GM13977 (cell line): ENCODE data around the gene RHBDD1.

Experiments used
- DNase-seq: peaks from one replicate; pipeline ENCODE4 v3.0.0; 2012; ENCODE audit warnings: low spot score
- in situ Hi-C: fragments of 300-500 bp; cut with MboI; formaldehyde crosslinking; loops from one replicate; pipeline ENCODE4 v1.12.0; 2022; ENCODE audit warnings: low sequenced_read_pairs, low pct_unique_long_range_greater_than_20kb, mixed read lengths, inconsistent platforms; ENCODE audit not compliant: unreplicated experiment
- TF ChIP-seq, protein P1 (sequence below): IDR thresholded peaks from 2 replicates; pipeline ENCODE4 v1.5.1; 2012; ENCODE audit warnings: mild to moderate bottlenecking, control low read depth; ENCODE audit not compliant: insufficient read depth; ENCODE audit errors: extremely low read depth, missing control alignments

Gene RHBDD1

DNA sequence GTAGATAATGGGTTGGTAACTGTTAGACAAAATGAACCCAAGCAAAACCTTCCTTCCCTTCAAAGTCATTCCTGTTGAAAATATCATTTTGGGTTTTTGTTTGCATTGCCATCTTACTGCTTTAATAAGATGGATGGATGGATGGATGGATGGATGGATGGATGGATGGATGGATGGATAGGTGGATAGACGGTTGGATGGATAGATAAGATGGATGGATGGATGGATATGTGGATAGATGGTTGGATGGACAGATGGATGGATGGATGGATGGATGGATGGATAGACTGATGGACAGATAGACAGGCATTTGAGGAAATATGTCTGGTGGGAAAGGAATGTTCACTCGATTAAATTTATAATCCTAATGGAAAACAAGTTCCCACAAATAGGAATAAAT lies 194.9 kb downstream of the RHBDD1 start:
- in situ Hi-C loops = no loop called here
- TF ChIP-seq, protein P1, sequence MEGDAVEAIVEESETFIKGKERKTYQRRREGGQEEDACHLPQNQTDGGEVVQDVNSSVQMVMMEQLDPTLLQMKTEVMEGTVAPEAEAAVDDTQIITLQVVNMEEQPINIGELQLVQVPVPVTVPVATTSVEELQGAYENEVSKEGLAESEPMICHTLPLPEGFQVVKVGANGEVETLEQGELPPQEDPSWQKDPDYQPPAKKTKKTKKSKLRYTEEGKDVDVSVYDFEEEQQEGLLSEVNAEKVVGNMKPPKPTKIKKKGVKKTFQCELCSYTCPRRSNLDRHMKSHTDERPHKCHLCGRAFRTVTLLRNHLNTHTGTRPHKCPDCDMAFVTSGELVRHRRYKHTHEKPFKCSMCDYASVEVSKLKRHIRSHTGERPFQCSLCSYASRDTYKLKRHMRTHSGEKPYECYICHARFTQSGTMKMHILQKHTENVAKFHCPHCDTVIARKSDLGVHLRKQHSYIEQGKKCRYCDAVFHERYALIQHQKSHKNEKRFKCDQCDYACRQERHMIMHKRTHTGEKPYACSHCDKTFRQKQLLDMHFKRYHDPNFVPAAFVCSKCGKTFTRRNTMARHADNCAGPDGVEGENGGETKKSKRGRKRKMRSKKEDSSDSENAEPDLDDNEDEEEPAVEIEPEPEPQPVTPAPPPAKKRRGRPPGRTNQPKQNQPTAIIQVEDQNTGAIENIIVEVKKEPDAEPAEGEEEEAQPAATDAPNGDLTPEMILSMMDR = no peak
- no peak for DNase-seq

DNA sequence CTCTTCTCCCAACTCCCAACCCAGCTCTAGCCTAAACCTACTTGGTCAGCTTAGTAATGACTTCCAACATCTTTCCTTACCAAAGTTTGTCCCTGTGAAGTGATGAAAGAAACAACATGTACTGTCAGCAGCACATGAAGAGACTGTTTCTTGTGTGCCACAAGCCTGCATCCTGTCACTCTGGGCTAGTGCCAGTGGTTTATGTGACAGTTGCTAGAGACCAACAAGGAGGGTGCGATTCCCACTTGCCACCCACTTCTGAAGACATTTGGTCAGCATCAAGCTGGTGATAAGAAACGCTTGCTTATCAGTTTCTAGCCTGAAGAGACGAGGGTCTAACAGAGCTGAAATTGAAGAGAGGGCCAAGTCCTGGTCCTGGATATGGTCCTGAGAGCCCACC lies 195.5 kb downstream of the RHBDD1 start:
- TF ChIP-seq, protein P1 = no peak
- in situ Hi-C loops = no loop called here
- no peak for DNase-seq

DNA sequence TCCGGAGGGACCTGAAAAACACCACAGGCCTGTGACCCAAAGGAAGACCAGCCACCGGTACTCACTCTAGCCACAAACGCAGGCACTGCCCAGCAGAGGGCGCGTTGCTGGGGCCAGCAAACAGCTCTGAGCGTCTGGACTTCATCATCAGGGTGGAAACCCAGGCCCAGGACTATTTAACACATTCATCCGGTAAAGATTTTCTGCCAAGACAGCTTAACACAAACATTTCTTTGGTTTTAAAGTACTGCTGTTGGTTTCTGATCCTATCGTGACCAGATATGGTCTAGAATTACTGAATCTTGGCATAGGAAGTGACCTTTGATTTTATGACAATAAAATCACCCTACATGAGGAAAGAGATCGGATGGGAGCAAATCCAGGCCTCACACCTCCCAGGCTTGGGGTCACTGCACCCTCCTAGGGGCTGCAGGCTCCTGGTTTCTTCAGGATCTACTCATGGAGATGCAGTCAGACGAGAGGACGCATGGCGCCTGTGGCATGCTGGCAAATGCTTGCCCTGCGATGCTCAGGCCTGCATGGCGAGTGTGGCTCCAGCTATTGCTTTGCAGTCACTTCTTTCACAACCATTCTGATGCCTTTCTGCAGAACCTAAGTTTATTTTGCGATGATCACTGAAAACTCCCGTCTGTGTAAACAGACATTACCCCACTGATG lies 197.8 kb downstream of the RHBDD1 start:
- DNase-seq = peak; percentile 53
- TF ChIP-seq, protein P1 = peak; percentile 79
- in situ Hi-C loops = no loop called here

DNA sequence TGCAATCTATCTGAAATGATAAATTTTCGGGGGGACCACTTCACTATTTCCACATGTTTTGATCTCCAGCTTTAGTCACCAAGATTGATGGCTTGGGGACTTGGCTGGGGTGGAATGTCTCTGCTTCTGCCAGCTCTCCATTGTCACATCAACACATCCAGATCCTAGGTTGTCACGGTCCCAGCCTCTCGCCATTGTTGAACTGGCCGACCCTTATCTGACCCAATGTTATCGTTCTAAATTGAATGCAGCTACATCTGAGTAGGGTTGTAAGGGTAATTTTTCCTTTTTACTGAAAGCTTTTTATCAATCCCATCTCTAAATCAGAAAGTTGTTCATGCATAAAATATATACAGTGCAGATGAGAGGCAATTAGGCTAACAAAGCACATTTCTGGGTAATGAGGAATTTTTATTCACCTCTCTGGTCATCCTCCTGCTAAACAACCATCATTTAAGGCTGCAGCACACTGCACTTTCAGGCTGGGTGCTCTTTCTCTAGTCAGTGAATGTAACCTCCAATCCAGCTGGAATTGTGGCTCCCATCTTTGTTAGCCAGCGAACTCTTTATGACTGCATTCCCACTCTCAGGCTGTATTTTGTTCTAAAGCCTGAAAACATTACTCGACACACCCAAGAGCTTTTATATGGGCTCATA lies 200.0 kb downstream of the RHBDD1 start:
- TF ChIP-seq, protein P1 = no peak
- in situ Hi-C loops = no loop called here
- DNase-seq = no peak

DNA sequence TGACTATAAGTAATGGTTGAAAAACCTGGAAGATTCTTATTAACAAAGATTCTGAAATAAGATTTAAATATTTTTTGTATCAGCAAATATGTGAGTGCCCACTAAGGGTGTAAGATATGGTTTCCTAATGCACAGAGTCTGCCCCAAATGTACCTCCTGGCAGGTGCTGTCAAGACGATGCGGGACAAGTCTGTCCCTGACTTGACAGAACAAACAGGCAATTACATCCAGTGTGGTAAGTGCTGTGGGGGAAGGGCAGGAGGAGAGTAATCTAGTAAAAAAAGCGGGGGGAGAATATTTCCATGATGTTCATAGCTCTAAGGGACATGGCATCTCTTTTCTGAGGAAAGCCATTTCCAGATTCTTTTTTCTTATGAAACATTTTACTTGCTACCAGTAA lies 200.7 kb downstream of the RHBDD1 start:
- in situ Hi-C loops = no loop called here
- TF ChIP-seq, protein P1 = no peak
- DNase-seq = no peak

DNA sequence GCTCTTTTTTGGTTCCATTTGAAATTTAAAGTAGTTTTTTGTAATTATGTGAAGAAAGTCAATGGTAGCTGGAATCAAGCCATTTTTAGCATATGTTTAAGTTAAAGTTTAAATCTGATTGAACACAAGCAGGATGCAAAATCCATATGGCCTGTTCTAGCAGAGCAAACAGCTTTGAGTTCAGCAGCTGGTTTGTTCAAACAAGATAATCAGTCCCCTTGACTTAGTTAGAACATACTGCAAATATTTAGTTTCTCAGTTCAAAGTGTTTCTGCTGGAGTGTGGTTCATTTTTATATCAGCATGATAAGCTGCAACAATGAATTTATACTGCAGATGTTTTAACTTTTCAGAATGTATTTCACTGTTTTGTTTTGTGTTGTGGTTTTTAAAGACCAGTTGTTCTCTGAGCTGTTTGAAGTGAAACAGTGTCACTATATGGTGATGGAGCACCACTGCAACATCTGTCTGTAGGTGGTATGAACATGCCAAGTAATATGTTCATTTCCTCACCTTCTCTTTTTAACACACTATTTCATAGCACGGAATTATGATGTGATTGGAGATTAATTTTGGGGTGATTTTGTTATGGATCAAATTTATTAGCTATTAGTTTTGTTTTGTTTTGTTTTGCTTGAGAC lies 202.8 kb downstream of the RHBDD1 start:
- in situ Hi-C loops = no loop called here
- TF ChIP-seq, protein P1 = peak; percentile 27
- DNase-seq = no peak
